Measurements from ENCODE around the gene ACER1. TPM values are rescaled to one million over a fixed set of nuclear protein-coding genes. Genes with fewer than 3 reads are reported as not detected.

The ACER1 gene, protein sequence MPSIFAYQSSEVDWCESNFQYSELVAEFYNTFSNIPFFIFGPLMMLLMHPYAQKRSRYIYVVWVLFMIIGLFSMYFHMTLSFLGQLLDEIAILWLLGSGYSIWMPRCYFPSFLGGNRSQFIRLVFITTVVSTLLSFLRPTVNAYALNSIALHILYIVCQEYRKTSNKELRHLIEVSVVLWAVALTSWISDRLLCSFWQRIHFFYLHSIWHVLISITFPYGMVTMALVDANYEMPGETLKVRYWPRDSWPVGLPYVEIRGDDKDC
- total RNA-seq = not detected
- long read RNA-seq, donor 1 = 0 reads
- long read RNA-seq, donor 2 = 0 reads

DNA sequence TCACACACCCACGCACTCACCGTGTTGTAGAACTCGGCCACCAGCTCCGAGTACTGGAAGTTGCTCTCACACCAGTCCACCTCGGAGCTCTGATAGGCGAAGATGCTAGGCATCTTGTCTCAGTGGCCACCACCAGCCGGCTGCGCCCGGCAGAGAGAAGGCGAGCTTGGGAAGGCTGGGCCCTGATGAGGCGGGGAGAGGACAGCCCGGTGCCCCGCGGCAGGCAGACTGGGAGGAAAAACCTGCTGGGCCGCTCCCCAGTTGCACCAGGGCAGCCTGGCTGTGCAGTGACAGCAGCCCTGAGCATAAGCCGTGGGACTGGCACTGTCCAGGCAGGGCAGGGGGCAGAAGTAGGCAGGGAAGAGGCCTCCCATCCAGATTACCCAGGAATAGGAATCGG is at the start of gene ACER1:
ACER1 (minus strand) TSS at position 174 of the 400 bp plus-strand sequence; CDS start at position 113, 61 bp downstream.
- Histone ChIP-seq H3K4me1 (ENCODE audit: low read depth) (no peaks in the 10 kb centered on the region), H3K36me3 (ENCODE audit: low read depth) (no peaks in the 10 kb centered on the region), H3K9me3 (no peaks in the 10 kb centered on the region), H3K4me3 (no peak within 1 kb of the TSS)
- intact Hi-C loops (cut with DNase I, micrococcal nuclease) = no loop called here
- no peak for ATAC-seq
- no peak for DNase-seq
- TF ChIP-seq, protein P1, sequence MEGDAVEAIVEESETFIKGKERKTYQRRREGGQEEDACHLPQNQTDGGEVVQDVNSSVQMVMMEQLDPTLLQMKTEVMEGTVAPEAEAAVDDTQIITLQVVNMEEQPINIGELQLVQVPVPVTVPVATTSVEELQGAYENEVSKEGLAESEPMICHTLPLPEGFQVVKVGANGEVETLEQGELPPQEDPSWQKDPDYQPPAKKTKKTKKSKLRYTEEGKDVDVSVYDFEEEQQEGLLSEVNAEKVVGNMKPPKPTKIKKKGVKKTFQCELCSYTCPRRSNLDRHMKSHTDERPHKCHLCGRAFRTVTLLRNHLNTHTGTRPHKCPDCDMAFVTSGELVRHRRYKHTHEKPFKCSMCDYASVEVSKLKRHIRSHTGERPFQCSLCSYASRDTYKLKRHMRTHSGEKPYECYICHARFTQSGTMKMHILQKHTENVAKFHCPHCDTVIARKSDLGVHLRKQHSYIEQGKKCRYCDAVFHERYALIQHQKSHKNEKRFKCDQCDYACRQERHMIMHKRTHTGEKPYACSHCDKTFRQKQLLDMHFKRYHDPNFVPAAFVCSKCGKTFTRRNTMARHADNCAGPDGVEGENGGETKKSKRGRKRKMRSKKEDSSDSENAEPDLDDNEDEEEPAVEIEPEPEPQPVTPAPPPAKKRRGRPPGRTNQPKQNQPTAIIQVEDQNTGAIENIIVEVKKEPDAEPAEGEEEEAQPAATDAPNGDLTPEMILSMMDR (IDR thresholded peaks at IDR 0.05) = no peak

DNA sequence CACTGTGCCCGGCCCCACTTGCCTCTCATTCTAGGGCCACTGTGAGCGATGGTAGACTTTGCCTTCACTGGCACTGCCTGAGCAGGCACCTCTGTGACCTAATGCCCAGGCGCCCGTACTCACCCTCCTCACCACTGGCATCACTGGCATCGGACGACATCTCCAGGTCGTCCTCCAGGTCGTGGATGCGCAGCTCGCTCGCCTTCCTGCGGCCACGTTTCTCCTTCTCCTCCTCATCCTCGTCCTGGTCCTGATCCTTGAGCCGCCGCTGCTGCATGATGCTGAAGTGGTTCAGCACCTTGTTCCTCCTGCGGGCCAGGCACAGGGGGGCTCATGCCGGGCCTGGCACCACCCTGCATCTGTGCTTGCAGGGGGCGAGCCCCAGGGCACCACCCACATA is 49.8 kb upstream of the ACER1 start:
- peaks cover 19% of the 10 kb centered on the region for H3K36me3 ChIP-seq (ENCODE audit: low read depth)
- no peak overlapping the region for H3K4me3 ChIP-seq
- no peaks in the 10 kb centered on the region for H3K9me3 ChIP-seq
- no peak for DNase-seq
- ATAC-seq = no peak
- intact Hi-C loops (cut with DNase I, micrococcal nuclease) = no loop called here
- TF ChIP-seq, protein P1 (IDR thresholded peaks at IDR 0.05) = no peak
- H3K4me1 ChIP-seq (ENCODE audit: low read depth) = no peaks in the 10 kb centered on the region

DNA sequence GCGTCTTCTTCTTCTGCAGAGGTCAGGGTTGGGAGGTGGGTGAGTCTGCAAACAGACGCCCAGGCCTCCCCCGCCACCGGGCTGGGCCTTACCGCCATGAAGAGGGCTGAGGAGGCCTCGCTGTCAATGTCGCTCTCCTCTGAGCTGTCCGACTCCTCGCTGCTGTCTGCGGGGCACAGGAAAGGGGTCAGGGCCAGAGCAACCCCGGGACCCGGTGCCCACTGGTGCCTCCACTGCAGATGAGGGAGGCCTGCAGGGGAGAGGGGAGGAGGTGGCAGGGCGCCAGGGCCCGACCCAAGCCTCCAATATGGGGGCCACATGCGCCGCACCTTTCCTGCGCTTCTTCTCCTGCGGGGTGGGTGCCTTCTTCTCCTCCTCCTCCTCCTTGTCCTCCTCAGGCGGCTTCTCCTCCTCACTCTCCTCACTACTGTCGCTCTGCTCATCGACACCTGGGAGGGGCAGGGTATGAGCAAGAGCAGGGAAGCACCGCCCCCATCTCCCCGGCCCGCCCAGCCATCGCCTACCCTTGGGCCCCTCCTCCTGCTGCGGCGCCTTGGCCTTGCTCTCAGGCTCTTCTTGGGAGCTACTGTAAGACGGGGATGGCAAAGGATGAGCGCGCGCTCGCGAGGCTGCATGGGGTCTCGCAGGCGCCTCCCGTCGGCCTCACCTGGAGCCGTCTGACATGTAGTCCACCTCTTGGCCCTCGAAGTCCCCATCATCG is 47.8 kb upstream of the ACER1 start:
- Histone ChIP-seq H3K4me1 (ENCODE audit: low read depth) (no peaks in the 10 kb centered on the region), H3K4me3 (no peak overlapping the region), H3K9me3 (no peaks in the 10 kb centered on the region), H3K36me3 (ENCODE audit: low read depth) (peaks cover 19% of the 10 kb centered on the region)
- no peak for ATAC-seq
- no peak for DNase-seq
- TF ChIP-seq, protein P1 (IDR thresholded peaks at IDR 0.05) = no peak
- intact Hi-C loops (cut with DNase I, micrococcal nuclease) = no loop called here

DNA sequence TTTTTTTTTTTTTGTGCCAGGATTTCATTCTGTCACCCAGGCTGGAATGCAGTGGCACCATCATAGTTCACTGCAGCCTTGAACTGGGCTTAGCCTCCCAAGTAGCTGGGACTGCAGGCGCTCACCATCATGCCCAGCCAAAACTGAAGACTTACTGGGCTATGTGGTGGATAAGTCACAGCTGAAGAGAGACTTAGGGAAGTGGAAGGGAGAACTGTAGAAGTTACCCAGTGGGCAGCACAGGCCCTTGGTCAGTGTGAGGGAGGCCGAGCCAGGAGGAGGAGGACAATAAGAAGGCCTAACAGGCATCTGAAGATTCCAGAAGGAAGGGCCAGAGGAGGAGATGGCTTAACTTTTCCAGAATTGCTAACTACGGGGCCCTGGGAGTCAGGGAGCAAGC is 46.3 kb upstream of the ACER1 start:
- H3K4me1 ChIP-seq (ENCODE audit: low read depth) = no peaks in the 10 kb centered on the region
- H3K9me3 ChIP-seq = no peaks in the 10 kb centered on the region
- DNase-seq = no peak
- intact Hi-C loops (cut with DNase I, micrococcal nuclease) = no loop called here
- TF ChIP-seq, protein P1 (IDR thresholded peaks at IDR 0.05) = no peak
- no peak for ATAC-seq
- H3K36me3 ChIP-seq (ENCODE audit: low read depth) = peaks cover 19% of the 10 kb centered on the region
- H3K4me3 ChIP-seq = no peak overlapping the region

DNA sequence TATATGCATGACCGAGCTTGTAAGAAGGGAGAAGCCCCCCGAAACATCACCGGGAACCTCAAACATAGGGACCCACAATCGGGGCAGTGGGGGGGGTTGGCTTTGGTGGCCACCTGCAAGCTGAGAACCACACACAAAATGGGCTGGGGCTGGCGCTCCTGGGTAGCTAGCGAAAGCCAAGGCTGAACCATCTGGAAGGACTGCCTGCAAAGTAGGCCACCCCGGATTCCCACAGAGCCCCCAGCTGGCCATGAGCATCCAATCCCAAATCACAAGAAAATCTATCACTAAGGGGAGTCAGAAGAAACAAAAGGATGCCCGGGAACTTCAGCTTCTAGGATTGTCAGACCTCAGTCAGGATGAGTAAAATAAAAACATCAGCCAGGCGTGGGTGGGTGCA is 45.1 kb upstream of the ACER1 start:
- peaks cover 4% of the 10 kb centered on the region for H3K4me1 ChIP-seq (ENCODE audit: low read depth)
- ATAC-seq = no peak
- no peaks in the 10 kb centered on the region for H3K9me3 ChIP-seq
- H3K4me3 ChIP-seq = no peak overlapping the region
- no peak for DNase-seq
- H3K36me3 ChIP-seq (ENCODE audit: low read depth) = peaks cover 19% of the 10 kb centered on the region
- intact Hi-C loops (cut with DNase I, micrococcal nuclease) = no loop called here
- TF ChIP-seq, protein P1 (IDR thresholded peaks at IDR 0.05) = no peak
